Embryonic facial prominence (tissue), 1 donor: ENCODE measurements around the gene COG8.
"Not testable (repeated sequence)": the region's sequence is repeated elsewhere in the genome, so short reads cannot be mapped to it uniquely, and the experiment has no call there.

Experiments
- DNase-seq: peaks from one replicate; pipeline ENCODE4 v3.0.0-alpha.2; 2016; ENCODE audit errors: extremely low spot score

COG8 gene

GRCh38 chr16:69318911-69319289 is 20.5 kb downstream of the COG8 start:
- no peak for DNase-seq

DNA sequence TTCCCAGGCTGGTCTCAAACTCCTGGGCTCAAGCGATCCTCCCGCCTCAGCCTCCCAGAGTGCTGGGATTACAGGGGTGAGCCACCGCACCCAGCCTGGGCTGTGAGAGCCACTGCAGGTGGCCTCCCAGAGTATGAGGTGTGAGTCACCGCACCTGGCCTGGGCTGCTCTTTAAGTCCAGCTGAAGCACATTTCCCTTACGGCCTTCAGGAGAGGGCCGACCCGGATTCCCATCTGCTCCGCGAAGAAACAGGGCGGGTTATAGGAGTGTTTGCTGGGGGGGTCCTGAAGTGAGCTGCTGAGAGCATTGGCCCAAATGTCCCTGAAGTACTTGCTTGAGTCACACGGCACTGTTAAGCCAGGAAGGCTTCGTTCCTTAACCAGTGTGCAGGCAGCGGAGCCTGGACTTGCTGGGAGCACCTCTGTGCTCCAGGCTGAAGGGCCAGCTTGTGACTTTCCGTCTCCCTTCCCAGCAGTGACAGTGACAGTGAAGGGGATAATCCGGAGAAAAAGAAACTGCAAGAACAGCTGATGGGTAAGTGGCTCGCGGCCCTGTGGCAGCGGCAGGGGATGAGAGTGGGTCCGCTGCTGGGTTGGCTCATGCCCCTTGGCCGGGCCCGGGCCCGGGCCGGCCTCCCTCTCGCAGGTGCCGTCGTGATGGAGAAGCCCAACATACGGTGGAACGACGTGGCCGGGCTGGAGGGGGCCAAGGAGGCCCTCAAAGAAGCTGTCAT is 21.0 kb downstream of the COG8 start:
- DNase-seq: no peak

- no peak for DNase-seq
Observed at GRCh38 chr16:69316595-69317034, 22.7 kb downstream of the COG8 start.

DNA sequence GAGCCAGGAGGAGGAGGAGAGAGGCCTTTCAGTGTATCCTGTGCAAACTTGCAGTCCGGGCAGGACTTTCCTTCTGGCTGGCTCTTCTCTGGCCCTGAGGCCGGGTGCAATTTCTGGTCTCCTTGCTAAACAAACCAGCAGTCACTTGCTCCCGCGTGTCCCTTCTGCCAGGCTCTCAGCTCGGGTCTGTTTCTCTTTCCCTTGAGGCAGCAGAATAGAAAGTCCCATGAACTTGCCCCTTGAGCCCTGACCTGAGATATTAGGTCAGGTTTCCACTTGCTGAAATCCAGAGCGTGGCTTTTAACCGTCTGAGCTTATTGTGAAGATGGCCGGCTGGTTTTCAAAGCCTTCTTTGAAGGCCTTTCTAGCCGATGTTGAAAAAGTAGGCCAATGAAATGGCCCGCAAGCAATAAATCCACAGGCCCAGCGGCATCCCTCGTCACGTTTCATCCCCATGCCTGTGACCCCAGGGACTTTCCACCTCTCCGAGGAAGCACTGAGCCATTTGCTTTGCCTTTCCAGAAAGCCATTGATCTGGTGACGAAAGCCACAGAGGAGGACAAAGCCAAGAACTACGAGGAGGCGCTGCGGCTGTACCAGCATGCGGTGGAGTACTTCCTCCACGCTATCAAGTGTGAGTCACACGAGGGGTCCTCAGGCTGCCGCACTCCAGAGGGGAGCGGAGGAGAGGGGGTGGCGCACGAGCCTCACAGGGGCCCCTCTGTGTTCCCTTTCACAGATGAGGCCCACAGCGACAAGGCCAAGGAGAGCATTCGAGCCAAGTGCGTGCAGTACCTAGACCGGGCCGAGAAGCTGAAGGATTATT is 23.7 kb downstream of the COG8 start:
- no peak for DNase-seq

DNA sequence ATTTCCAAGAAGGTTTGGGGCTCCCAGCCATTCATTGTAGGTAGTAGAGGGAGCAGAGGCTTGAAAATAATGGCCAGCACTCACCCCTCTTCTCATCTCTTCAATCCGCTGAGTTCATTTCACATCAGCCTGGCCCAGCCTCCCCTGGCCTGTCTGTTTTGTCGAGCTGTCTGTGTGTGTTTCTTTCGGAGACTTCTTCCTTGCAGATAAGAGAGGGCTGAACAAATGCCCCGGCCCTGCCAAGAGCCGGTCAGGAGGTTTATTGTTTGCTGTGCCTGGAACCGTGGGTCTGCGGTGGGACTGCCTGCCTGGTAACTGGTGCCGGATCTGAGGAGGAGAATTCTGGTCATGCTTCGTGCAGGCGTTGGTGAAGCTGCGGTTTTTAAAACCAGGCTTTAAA is 24.8 kb downstream of the COG8 start:
- DNase-seq: no peak

GRCh38 chr16:69313469-69313868 is 25.9 kb downstream of the COG8 start:
- no peak for DNase-seq

GRCh38 chr16:69311533-69312387 is 27.6 kb downstream of the COG8 start:
- DNase-seq: no peak

DNA sequence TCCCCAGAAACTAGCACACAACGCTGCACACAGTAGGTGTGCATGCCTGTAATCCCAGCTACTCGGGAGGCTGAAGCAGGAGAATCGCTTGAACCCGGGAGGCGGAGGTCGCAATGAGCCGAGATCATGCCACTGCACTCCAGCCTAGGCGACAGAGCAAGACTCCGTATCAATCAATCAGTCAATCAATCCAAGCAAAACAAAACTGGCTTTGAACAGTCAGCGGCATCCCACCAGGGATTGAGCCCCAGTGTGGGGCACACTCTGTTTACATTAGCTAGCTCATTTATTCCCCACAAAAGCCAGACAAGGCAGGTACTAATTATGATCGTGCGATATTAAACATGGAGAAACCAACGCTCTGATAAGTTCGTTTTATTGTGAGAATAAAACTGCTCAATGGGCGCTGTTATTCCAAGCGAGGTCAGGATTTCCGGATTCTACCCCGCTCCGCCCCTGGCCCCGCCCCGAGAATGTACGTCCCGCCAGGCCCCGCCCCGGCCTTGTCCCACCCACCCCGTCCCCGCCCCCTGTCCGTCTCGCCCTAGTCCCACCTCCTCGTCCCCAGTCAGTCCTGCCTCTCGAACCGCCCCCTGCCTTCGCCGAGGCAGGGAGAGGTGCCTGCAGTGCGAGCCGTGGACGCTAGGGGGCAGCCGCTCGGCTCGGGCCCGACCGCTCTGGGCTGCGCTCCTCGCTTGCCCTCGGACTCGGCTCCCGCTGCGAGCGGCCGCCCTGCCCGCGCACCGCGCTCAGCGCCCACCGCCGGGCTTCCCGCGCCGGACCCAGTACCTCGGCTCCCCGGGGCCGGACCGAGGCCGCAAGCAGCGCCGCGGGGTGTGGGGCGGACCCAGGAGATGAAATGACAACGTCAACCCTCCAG is 28.5 kb downstream of the COG8 start, which contains the start of gene VPS4A:
Gene VPS4A (plus strand): TSS at position 698 of the 880 bp plus-strand sequence. CDS start 162 bp downstream, at position 860.
- peak; percentile 96 for DNase-seq

- DNase-seq: no peak
Observed at GRCh38 chr16:69309316-69309715, 30.0 kb downstream of the COG8 start.

- DNase-seq: no peak
Observed at GRCh38 chr16:69307856-69308255, 31.5 kb downstream of the COG8 start.

- DNase-seq: no peak
Observed at GRCh38 chr16:69307091-69307490, 32.3 kb downstream of the COG8 start.

GRCh38 chr16:69306031-69306430 is 33.3 kb downstream of the COG8 start:
- DNase-seq: no peak

- no peak for DNase-seq
Observed at GRCh38 chr16:69302301-69302700, 37.1 kb downstream of the COG8 start.

- no peak for DNase-seq
Observed at GRCh38 chr16:69301861-69302260, 37.5 kb downstream of the COG8 start.

- no peak for DNase-seq
Observed at GRCh38 chr16:69301187-69301586, 38.2 kb downstream of the COG8 start.

- no peak for DNase-seq
Observed at GRCh38 chr16:69298261-69298660, 41.1 kb downstream of the COG8 start.

DNA sequence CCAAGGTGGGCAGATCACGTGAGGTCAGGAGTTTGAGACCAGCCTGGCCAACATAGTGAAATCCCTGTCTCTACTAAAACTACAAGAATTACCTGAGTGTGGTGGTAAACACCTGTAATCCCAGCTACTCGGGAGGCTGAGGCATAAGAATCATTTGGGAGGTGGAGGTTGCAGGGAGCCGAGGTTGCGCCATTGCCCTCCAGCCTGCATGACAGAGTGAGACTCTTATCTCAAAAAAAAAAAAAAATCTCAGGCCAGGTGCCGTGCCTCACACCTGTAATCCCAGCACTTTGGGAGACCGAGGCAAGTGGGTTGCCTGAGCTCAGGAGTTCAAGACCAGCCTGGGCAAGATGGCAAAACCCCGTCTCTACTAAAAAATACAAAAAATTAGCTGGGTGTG is 42.6 kb downstream of the COG8 start:
- not testable (repeated sequence) for DNase-seq

GRCh38 chr16:69294051-69294450 is 45.3 kb downstream of the COG8 start:
- no peak for DNase-seq

GRCh38 chr16:69293401-69293800 is 46.0 kb downstream of the COG8 start:
- DNase-seq: no peak

GRCh38 chr16:69291657-69292056 is 47.7 kb downstream of the COG8 start:
- not testable (repeated sequence) for DNase-seq
